Posterior vena cava (tissue), 2 donors: ENCODE data around the gene CFAP46. TPM values are rescaled to one million over a fixed set of nuclear protein-coding genes. Genes with fewer than 3 reads are reported as not detected.
A peak's percentile ranks its signal among the peaks of the same experiment; 100 is the strongest.
"Not testable (repeated sequence)": the region's sequence is repeated elsewhere in the genome, so short reads cannot be mapped to it uniquely, and the experiment has no call there.

ENCODE experiments used
- DNase-seq: peaks from one replicate; pipeline ENCODE4 v3.0.0-alpha.2; 2020; ENCODE audit warnings: low spot score
- intact Hi-C, 2 donors: fragments of 100-400 bp; cut with DNase I; formaldehyde crosslinking; loops; one replicate each; pipeline versions ENCODE4 v1.14.1 to v1.14.2; 2022 to 2023
- total RNA-seq, 2 donors: library from RNA; stranded (reverse); fragmentation: NEBNext Ultra II Directional; extraction: Animal tissue kit (Norgen Biotek cat#: 25700); gene quantifications; one replicate each; pipeline ENCODE4 v1.2.1, GENCODE V29; 2021
- donor health status: DM: yes; HTN: yes; CAD: no.
- donor health status: DM: yes; HTN: yes; CAD: no.

Gene CFAP46
- total RNA-seq, 2 donors from 2014 or later: 0.14 to 0.81 TPM

- peak; percentile 42 for DNase-seq
- intact Hi-C loops: no loop called here
These were observed 25.2 kb upstream of the CFAP46 start for GRCh38 chr10:132967540-132967939.

DNA sequence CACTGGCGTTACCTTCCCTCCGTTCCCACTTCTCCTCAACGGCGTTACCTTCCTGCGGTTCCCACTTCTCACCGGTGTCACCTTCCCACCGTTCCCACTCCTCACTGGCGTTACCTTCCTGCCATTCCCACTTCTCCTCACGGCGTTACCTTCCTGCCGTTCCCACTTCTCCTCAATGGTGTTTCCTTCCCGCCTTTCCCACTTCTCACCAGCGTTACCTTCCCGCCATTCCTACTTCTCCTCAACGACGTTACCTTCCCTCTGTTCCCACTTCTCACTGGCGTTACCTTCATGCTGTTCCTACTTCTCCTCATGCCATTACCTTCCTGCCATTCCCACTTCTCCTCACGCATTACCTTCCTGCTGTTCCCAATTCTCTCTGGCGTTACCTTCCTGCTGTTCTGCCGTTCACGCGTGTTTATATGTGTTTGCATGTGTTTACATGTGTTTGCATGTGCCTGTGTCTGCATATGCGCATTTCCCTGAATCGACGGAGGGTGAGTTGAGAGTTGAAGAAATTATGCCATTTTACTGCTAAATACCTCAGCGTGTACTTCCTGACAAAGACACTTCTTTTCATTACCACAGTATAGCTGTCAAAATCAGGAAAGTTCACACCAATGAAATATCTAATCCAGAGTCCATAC lies 23.2 kb upstream of the CFAP46 start:
- intact Hi-C loops: no loop called here
- peak; percentile 18 for DNase-seq

GRCh38 chr10:132964707-132965410 lies 22.5 kb upstream of the CFAP46 start:
- peak; percentile 75 for DNase-seq
- intact Hi-C loops: not testable (repeated sequence)

DNA sequence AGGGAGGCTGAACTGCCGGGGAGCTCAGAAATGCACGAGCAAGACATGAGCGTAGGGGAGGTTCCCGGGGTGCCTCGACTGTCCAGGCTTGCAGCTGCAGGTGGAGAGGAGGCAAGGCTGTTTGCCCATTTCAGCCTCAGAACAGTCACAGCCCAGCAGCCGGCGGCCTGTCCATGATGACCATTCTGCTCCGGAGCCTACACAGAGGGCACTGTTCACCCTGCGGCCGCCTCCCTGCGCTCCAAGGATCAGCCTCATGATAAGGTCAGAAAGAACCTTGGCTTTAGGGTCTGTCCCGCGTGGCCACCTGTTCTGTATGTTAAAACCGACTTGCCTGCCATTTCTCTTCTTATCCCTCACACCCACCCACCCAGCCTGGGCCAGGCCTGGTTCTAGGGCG lies 21.9 kb upstream of the CFAP46 start:
- intact Hi-C loops: no loop called here
- peak; percentile 76 for DNase-seq

- intact Hi-C loops: no loop called here
- DNase-seq: peak; percentile 55
These were observed 21.1 kb upstream of the CFAP46 start for GRCh38 chr10:132963430-132963960.

DNA sequence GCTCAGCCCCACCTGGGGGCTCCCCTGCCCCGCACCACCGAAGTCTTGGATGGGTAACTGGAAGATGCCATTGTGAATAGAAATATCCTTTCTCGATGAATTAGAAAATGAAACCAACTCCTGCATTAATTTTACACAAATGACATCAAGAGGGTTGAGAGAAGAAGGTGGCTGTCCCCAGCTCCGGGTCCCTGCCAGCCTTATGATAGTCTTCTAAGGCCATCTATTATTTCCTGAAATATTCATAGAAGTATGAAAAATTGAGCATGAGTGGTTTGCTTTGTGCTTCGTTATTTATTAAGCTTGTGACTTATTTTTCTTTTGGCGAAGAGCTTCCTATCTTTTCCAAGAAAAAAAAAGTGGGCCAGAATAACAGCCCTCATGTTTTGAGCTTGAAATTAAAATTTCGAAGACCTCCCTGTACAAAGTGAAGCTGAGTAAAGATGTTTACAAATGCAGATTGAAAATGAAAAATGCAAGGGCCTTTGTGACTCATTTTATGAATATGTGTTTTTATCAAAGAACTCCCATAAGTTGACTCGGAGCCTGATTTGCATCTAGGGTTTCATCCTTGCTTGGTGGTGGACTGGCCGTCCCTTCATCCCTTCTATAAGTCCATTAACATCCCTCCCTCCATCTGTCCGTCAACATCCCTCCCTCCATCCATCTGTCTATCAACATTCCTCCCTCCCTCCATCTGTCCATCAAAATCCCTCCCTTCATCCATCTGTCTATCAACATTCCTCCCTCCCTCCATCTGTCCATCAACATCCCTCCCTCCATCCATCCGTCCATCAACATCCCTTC lies 20.5 kb upstream of the CFAP46 start:
- intact Hi-C loops: no loop called here
- no peak for DNase-seq

DNA sequence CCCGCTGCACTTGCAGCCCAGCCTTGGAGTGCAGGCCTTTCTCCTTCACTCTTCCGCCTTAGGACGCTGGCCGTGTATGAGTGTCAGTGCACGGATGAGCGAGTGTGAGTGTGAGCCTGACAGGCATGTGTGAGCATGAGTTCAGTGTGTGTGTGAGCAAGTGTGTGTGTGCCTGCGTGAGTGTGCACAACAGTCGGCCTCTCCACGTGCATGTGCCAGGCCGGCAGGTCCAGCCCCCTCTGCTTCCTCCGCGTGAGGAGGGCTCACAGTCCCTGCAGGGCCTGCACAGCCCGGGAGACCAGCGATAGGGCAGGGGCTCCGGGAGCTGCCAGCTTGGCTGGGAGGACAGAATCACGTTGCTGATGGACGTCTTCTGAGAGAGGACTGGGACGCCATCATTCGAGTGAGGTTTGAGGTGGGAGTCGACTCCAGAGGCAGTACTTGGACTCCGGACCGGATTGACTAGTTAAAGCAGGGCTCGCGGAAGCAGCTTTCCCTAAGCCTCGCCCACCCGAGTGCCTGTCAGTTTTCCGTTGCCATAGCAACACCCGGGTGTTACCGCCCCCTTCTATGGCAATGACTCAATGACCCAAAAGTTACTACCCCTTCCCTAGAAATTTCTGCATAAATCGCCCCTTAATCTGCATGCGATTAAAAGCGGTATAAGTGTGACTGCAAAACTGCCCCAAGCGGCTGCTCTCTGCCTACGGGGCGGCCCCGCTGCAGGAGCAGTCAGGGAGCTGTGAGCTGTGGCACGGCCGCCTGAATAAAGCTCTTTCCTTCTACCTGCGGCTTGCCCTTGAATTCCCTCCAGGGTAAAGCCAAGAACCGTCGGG lies 19.6 kb upstream of the CFAP46 start:
- peak; percentile 88 for DNase-seq
- intact Hi-C loops: no loop called here

- peak; percentile 45 for DNase-seq
- intact Hi-C loops: no loop called here
These were observed 19.0 kb upstream of the CFAP46 start for GRCh38 chr10:132961420-132961786.

DNA sequence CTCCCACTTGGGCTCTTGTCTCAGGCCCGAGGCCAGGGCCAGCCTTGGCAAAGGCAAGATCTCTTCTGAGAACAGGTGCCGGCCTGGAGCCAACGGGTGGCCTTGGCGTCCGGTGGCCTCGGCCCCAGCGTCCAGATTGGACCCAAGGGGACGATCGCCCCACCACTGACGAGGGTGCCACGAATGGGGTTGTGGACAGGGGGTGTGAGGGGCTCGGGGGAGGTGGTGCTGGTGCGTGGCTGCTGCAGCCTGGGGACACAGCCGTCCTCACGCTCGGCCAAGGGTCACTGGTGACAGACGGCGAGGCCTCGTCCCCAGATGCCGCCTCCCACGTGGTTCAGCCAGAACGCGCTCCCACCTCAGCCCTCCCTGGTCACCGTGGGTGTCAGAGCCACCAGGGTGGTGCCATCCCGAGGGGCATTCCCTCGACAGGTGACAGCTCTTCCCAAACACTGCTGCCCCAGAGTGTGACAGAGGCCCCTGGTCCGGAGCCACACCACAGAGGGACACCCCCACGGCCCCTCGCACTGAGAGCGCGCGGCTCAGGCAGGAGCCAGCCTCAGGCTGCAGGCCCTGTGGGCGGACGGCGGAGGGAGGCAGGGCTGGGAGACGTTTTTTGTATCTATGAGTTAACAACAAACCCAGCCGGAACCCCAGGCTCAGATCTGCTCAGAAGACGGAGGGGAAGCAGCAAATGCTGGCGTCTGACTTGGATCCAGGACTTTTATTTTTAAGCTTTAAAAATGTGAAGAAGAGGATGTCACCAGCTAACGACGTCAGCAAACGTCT lies 18.5 kb upstream of the CFAP46 start:
- intact Hi-C loops: no loop called here
- peak; percentile 77 for DNase-seq

DNA sequence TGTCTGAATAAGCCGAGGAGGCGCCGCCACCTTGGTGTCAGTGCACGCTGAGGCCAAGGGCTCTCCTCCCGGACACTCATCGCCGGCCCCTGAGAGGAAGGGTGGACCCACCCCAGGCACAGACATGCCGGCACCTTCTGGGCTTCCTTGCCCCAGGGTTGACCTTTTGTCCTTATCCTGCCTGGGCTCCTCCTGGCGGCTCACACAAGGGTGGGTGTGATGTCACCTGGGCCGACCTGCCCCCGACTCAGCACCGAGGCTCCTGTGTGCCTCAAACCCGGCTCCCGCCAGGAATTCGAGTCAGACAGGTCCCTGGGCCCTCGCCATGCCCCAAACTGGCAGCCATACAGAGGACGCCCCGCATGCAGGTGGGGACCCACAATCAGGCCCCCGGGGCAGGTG lies 17.7 kb upstream of the CFAP46 start:
- intact Hi-C loops: no loop called here

DNA sequence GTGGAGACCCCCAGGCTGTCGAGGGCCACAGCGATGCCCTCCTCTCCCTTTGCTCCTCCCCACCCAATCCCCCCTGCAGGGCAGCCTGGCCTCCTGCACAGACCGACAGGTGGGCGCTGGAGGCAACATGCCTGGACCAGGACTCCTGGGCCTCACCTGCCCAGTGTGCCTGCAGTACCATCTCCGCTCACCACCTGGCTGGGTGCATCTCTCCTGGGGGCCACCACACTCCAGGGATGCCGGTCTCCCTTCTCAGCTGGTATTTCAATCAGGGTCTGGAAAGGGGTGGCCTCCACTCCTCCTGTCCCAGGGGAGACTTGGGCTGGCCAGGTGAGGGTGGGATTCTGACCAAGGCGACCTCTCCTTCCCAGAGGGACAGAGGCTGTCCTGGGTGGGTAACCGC lies 17.2 kb upstream of the CFAP46 start:
- peak; percentile 77 for DNase-seq
- intact Hi-C loops: no loop called here

More for the DNA sequence above, 17.7 kb upstream of the CFAP46 start:
- peak; percentile 73 for DNase-seq

GRCh38 chr10:132958883-132959558 lies 16.7 kb upstream of the CFAP46 start:
- peak; percentile 67 for DNase-seq
- intact Hi-C loops: no loop called here

DNA sequence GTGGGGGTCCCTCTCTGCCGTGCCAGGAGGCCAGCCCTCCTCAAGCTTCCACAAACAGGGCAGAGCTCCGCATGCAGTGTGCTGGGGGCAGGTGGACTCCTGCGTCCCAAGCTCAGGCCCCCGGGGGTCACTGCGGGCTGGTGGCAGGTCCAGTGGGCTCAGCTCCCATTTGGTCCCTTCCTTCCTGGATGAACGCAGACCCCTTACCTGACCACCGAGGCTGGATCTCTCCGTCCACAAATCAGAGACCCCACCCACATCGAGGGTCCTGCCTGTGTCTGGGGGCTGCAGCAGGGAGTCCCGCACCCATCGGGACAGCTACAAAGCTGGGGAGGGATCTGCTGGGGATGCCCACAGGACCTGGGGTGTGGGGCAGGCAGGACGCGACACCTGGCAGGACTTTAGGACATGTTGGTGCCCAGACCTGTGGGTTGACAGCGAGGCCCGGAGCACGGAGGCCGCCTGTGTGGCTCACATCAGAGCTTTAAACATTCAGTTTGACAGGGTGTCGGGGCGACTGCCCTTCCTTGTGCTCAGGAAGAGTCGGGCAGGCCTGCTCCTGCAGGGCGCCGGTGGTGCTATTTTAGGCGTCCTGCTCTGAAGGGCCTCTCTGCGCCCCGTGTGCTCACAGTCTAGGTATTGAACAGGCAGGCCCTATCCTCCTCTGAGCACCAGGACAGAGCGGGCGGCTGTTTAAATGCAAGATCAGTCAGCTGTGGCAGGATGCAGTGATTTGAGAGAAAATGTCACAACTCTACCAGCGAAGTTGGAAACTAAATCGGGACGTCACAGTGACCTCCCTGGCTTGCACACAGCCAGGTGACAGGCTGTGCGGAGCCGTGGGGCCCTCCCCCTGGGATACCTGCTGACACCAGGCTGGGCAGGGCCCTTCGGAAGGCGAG lies 15.9 kb upstream of the CFAP46 start:
- intact Hi-C loops: no loop called here
- DNase-seq: peak; percentile 68

GRCh38 chr10:132957131-132957530 lies 14.8 kb upstream of the CFAP46 start:
- intact Hi-C loops: no loop called here
- DNase-seq: peak; percentile 55

DNA sequence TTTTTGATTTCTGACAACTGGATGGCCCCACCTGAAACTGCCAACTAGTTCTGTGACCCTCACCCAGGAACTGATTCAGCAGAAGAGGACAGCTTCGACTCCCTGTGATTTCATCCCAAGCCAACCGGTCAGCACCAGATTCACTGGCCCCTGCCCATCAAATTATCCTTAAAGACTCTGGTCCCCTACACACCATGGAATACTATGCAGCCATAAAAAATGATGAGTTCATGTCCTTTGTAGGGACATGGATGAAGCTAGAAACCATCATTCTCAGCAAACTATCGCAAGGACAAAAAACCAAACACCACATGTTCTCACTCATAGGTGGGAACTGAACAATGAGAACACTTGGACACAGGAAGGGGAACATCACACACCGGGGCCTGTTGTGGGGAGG lies 13.9 kb upstream of the CFAP46 start:
- intact Hi-C loops: not testable (repeated sequence)
- peak; percentile 24 for DNase-seq

GRCh38 chr10:132955479-132955878 lies 13.1 kb upstream of the CFAP46 start:
- intact Hi-C loops: no loop called here
- DNase-seq: peak; percentile 22

DNA sequence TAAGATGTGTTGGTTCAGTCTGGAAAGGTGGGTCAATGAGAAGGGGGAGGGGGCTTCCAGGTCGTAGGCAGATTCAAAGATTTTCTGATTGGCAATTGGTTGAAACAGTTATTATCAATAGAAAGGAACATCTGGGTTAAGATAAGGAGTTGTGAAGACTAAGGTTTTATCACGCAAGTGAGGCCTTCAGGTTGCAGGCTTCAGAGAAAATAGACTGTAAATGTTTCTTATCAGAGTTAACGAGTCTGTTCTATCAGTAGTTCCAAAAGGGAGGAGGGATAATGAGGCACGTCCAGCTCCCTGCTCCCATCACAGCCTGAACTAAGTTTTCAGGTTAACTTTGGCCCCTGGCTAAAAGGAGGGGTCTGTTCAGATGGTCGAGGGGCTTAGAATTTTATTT lies 11.1 kb upstream of the CFAP46 start:
- intact Hi-C loops: no loop called here

More for the DNA sequence above, 11.1 kb upstream of the CFAP46 start:
- no peak for DNase-seq
